Activated naive CD8-positive, alpha-beta T cell (primary cell): ENCODE measurements around the gene ZNF268.

Experiments used
- H3K27ac Mint-ChIP-seq: one replicate; pipeline ENCODE4 v1.8.0; 2021; ENCODE audit warnings: mixed read lengths
- H3K27me3 Mint-ChIP-seq: one replicate; pipeline ENCODE4 v1.8.0; 2021; ENCODE audit warnings: mixed read lengths
- H3K36me3 Mint-ChIP-seq: one replicate; pipeline ENCODE4 v1.8.0; 2021; ENCODE audit warnings: mixed read lengths
- H3K4me1 Mint-ChIP-seq: one replicate; pipeline ENCODE4 v1.8.0; 2021; ENCODE audit warnings: low read depth, mixed read lengths
- H3K4me3 Mint-ChIP-seq: one replicate; pipeline ENCODE4 v1.8.0; 2021; ENCODE audit warnings: mild to moderate bottlenecking, mixed read lengths
- H3K9me3 Mint-ChIP-seq: one replicate; pipeline ENCODE4 v1.8.0; 2021; ENCODE audit warnings: low read depth, mixed read lengths

The ZNF268 gene

DNA sequence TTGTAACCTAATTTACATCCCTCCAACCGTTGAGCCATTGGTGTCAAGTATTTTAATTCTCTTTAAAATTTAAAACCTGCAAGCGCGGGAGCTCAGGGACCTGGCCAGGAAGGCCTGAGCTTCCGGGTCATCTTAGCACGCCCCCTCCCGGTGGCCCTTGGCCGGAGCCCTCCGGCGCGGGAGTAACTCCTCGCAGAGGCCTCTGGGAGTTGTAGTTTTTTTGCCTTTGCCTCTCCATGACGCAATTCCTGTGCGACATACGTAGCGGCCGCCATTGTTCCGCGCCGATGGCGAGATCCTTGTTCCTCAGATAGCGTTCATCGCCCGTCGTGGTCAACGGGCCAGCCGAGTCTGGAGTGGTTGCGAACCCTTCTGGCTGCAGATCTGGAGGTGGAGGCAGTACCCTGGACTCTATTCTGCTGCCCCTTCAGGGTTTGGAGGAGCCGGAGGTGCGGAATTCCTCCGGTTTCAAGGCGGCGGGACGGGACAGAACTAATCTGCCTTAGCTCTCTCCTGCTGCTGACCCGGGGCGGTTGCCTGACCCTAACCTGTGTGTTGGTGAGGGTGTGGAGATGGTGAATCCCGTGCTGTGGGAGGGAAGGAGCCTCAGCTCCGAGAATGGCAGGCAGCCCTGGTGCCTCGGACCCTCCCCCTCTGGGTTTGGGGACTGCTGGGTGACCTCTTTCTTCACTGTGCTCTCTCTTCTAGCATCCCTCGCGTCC lies at the start of gene ZNF268:
Gene ZNF268, plus strand, starts transcription at position 258 of the 722 bp plus-strand sequence. CDS start 503 bp downstream, outside the sequence.
- Mint-ChIP-seq H3K36me3 (peaks cover 47% of the 10 kb centered on the region), H3K9me3 (peaks cover 31% of the 10 kb centered on the region), H3K4me3 (peak within 1 kb of the TSS; percentile 96), H3K4me1 (peaks cover 21% of the 10 kb centered on the region), H3K27me3 (no peaks in the 10 kb centered on the region), H3K27ac (peak within 1 kb of the TSS; percentile 93)

DNA sequence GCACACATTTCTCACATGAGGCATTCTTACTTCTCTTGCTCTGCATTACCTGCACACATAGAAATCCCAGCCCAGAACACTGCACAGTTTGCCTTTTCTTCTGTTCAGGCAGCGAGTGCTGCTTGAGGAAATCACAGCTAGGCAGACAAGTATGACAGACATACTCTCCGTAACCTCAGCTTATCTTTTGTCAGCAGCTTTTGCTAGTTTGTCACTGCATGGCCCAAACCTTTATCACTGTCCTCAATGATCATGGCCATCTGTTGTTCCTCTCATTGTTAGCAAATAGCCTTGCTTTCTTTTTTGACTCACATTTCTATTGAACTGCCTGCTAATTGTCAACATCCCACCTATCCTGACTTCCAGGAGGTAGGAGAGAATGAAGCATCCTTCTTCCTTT lies 45.5 kb upstream of the ZNF268 start:
- H3K36me3 Mint-ChIP-seq: peaks cover 73% of the 10 kb centered on the region
- H3K27ac Mint-ChIP-seq: no peak overlapping the region
- peaks cover 43% of the 10 kb centered on the region for H3K9me3 Mint-ChIP-seq
- H3K27me3 Mint-ChIP-seq: no peaks in the 10 kb centered on the region
- H3K4me3 Mint-ChIP-seq: no peak overlapping the region
- H3K4me1 Mint-ChIP-seq: peaks cover 12% of the 10 kb centered on the region

DNA sequence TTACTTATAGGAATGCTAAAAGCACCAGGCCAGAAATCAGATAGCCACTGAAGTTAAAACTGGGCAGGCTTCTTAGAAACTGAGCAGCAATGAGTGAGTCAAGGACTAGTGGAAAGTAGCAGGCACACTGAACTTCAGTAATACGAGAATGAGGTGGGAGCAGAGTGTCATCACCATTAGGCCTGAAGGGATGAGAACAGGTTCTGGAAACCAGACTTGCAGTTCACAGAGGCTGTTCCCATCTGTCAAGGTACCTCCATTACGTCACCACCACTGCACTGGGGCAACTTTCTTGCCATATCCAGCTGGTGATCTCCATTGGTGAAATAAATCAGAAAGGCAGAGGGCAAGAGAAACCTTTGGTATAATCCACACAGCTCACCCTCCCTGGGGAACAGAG lies 35.3 kb upstream of the ZNF268 start:
- Mint-ChIP-seq H3K9me3 (peaks cover 37% of the 10 kb centered on the region), H3K27me3 (no peaks in the 10 kb centered on the region), H3K27ac (no peak overlapping the region), H3K4me1 (no peaks in the 10 kb centered on the region), H3K36me3 (peaks cover 63% of the 10 kb centered on the region), H3K4me3 (no peak overlapping the region)

DNA sequence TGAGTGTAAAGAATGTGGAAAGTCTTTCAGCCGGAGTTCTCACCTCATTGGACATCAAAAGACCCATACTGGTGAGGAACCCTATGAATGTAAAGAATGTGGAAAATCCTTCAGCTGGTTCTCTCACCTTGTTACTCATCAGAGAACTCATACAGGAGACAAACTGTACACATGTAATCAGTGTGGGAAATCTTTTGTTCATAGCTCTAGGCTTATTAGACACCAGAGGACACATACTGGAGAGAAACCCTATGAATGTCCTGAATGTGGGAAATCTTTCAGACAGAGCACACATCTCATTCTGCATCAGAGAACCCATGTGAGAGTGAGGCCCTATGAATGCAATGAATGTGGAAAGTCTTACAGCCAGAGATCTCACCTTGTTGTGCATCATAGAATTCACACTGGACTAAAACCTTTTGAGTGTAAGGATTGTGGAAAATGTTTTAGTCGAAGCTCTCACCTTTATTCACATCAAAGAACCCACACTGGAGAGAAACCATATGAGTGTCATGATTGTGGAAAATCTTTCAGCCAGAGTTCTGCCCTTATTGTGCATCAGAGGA lies 25.1 kb upstream of the ZNF268 start:
- Mint-ChIP-seq H3K9me3 (peaks cover 46% of the 10 kb centered on the region), H3K4me1 (no peaks in the 10 kb centered on the region), H3K27me3 (no peaks in the 10 kb centered on the region), H3K27ac (no peak overlapping the region), H3K4me3 (no peak overlapping the region), H3K36me3 (peaks cover 73% of the 10 kb centered on the region)

DNA sequence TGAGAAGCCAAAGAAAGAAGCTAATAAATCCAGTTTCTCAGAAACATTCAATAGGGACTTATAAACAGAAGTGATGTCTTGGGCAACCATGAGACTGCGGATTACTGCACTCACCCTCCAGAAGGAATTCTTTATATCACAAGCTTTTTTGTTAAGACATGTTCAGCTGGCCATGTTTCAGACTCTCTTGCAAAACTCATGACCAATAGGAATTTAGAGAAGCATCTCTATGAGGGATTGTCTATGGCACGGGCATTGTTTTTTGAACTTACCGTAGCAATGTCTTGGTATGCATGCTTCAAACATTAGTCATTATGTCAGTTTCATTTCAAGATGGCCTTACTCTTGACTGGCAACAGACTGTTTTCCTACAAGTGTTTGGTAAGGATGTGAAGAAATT lies 15.5 kb upstream of the ZNF268 start:
- H3K9me3 Mint-ChIP-seq: peaks cover 38% of the 10 kb centered on the region
- H3K27ac Mint-ChIP-seq: no peak overlapping the region
- no peaks in the 10 kb centered on the region for H3K27me3 Mint-ChIP-seq
- H3K4me3 Mint-ChIP-seq: no peak overlapping the region
- peaks cover 34% of the 10 kb centered on the region for H3K36me3 Mint-ChIP-seq
- no peaks in the 10 kb centered on the region for H3K4me1 Mint-ChIP-seq

GRCh38 chr12:133172491-133172890 lies 8.8 kb upstream of the ZNF268 start:
- Mint-ChIP-seq H3K27ac (no peak overlapping the region), H3K27me3 (no peaks in the 10 kb centered on the region), H3K36me3 (peaks cover 27% of the 10 kb centered on the region), H3K9me3 (peaks cover 30% of the 10 kb centered on the region), H3K4me1 (no peaks in the 10 kb centered on the region), H3K4me3 (no peak overlapping the region)

GRCh38 chr12:133174901-133175300 lies 6.4 kb upstream of the ZNF268 start:
- H3K4me3 Mint-ChIP-seq: no peak overlapping the region
- H3K27ac Mint-ChIP-seq: no peak overlapping the region
- no peaks in the 10 kb centered on the region for H3K27me3 Mint-ChIP-seq
- peaks cover 28% of the 10 kb centered on the region for H3K36me3 Mint-ChIP-seq
- H3K4me1 Mint-ChIP-seq: no peaks in the 10 kb centered on the region
- H3K9me3 Mint-ChIP-seq: peaks cover 35% of the 10 kb centered on the region

DNA sequence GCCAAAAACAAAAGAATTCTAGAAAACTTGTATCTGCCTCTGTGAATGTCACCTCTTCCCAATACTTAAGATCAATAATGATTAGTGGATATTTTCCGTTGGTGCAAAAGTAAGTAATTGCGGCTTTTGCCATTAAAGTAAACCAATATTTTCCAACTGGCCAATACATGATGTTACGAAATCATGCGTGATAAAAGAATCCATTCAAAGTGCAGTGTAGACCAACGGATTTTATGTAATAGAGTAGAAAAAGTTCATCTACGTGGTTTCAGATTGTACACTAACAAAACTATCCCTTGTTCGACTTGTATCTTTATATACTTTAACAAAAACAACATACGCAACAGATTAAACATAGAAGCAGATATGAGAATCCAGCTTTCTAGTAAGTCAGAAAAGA lies 626 bp upstream of the ZNF268 start:
- Mint-ChIP-seq H3K27me3 (no peaks in the 10 kb centered on the region), H3K9me3 (peaks cover 39% of the 10 kb centered on the region), H3K27ac (no peak overlapping the region), H3K4me3 (peak overlapping the region; percentile 39), H3K4me1 (peaks cover 21% of the 10 kb centered on the region), H3K36me3 (peaks cover 46% of the 10 kb centered on the region)

GRCh38 chr12:133190176-133190575 lies 8.9 kb downstream of the ZNF268 start:
- no peak overlapping the region for H3K4me3 Mint-ChIP-seq
- peaks cover 86% of the 10 kb centered on the region for H3K36me3 Mint-ChIP-seq
- H3K27ac Mint-ChIP-seq: no peak overlapping the region
- H3K4me1 Mint-ChIP-seq: peaks cover 6% of the 10 kb centered on the region
- no peaks in the 10 kb centered on the region for H3K27me3 Mint-ChIP-seq
- peaks cover 33% of the 10 kb centered on the region for H3K9me3 Mint-ChIP-seq

- H3K4me1 Mint-ChIP-seq: no peaks in the 10 kb centered on the region
- H3K36me3 Mint-ChIP-seq: peaks cover 68% of the 10 kb centered on the region
- H3K4me3 Mint-ChIP-seq: no peak overlapping the region
- H3K27me3 Mint-ChIP-seq: no peaks in the 10 kb centered on the region
- peaks cover 32% of the 10 kb centered on the region for H3K9me3 Mint-ChIP-seq
- H3K27ac Mint-ChIP-seq: no peak overlapping the region
Measured at GRCh38 chr12:133192847-133193246, 11.6 kb downstream of the ZNF268 start.

DNA sequence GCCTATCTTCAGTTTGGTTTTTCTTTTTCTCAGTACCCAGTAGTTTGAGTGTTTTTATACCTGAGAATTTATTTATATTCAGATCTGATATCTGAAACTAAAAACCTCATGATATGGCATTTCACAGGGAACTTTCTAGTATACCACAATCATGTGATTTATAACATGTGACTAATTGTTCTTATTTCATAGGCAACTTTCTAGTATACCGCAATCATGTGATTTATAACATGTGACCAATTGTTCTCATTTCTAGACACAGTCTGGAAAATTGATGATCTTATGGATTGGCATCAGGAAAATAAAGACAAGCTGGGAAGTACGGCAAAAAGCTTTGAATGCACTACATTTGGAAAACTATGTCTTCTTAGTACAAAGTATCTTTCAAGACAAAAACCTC lies 20.6 kb downstream of the ZNF268 start:
- H3K4me3 Mint-ChIP-seq: no peak overlapping the region
- H3K27me3 Mint-ChIP-seq: no peaks in the 10 kb centered on the region
- H3K4me1 Mint-ChIP-seq: no peaks in the 10 kb centered on the region
- H3K36me3 Mint-ChIP-seq: peaks cover 54% of the 10 kb centered on the region
- H3K9me3 Mint-ChIP-seq: peaks cover 30% of the 10 kb centered on the region
- H3K27ac Mint-ChIP-seq: no peak overlapping the region

- H3K27me3 Mint-ChIP-seq: no peaks in the 10 kb centered on the region
- H3K27ac Mint-ChIP-seq: peak overlapping the region; percentile 28
- H3K4me1 Mint-ChIP-seq: no peaks in the 10 kb centered on the region
- H3K36me3 Mint-ChIP-seq: peaks cover 54% of the 10 kb centered on the region
- H3K4me3 Mint-ChIP-seq: no peak overlapping the region
- peaks cover 30% of the 10 kb centered on the region for H3K9me3 Mint-ChIP-seq
Measured at GRCh38 chr12:133202493-133203343, 21.4 kb downstream of the ZNF268 start.

DNA sequence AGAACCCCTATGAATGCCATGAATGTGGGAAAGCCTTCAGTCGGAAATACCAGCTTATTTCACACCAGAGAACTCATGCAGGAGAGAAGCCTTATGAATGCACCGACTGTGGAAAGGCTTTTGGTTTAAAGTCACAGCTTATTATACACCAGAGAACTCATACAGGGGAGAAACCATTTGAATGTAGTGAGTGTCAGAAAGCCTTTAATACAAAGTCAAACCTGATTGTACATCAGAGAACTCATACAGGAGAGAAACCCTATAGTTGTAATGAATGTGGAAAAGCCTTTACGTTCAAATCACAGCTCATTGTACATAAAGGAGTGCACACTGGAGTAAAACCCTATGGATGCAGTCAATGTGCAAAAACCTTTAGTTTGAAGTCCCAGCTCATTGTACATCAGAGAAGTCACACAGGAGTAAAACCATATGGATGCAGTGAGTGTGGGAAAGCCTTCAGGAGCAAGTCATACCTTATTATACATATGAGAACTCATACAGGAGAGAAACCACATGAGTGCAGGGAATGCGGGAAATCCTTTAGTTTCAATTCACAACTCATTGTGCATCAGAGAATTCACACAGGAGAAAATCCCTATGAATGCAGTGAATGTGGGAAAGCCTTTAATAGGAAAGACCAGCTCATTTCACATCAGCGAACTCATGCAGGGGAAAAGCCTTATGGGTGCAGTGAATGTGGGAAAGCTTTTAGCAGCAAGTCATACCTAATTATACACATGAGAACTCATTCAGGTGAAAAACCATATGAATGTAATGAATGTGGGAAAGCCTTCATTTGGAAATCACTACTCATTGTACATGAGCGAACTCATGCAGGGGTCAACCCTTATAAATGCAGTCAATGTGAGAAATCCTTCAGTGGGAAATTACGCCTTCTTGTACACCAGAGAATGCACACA lies 22.3 kb downstream of the ZNF268 start:
- Mint-ChIP-seq H3K4me3 (no peak overlapping the region), H3K36me3 (peaks cover 56% of the 10 kb centered on the region), H3K4me1 (no peaks in the 10 kb centered on the region), H3K27me3 (no peaks in the 10 kb centered on the region), H3K27ac (peak overlapping the region; percentile 28), H3K9me3 (peaks cover 30% of the 10 kb centered on the region)

DNA sequence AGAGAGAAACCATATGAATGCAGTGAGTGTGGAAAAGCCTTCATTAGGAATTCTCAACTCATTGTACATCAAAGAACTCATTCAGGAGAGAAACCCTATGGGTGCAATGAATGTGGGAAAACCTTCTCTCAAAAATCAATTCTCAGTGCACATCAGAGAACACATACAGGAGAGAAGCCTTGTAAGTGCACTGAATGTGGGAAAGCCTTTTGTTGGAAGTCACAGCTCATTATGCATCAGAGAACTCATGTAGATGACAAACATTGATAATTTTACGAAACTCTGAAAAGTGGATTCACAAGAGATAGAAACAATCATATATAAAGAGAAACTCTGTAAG lies 22.9 kb downstream of the ZNF268 start:
- no peaks in the 10 kb centered on the region for H3K4me1 Mint-ChIP-seq
- no peaks in the 10 kb centered on the region for H3K27me3 Mint-ChIP-seq
- H3K27ac Mint-ChIP-seq: no peak overlapping the region
- no peak overlapping the region for H3K4me3 Mint-ChIP-seq
- peaks cover 57% of the 10 kb centered on the region for H3K36me3 Mint-ChIP-seq
- peaks cover 30% of the 10 kb centered on the region for H3K9me3 Mint-ChIP-seq
